GM10266 (cell line): ENCODE data around the gene PDIA2.
"Not testable (repeated sequence)": the region's sequence is repeated elsewhere in the genome, so short reads cannot be mapped to it uniquely, and the experiment has no call there.

Experiments
- DNase-seq: peaks from one replicate; pipeline ENCODE4 v3.0.0; 2012; ENCODE audit errors: extremely low spot score
- CTCF ChIP-seq: IDR thresholded peaks from 2 replicates; pipeline ENCODE4 v1.5.1; 2012; ENCODE audit warnings: mild to moderate bottlenecking, low read depth; ENCODE audit not compliant: control insufficient read depth, insufficient read depth; ENCODE audit errors: missing control alignments

PDIA2 gene

GRCh38 chr16:245105-245504, 37.9 kb upstream of the PDIA2 start:
- no peak for DNase-seq
- no peak for TF ChIP-seq CTCF

GRCh38 chr16:247027-247426, 35.9 kb upstream of the PDIA2 start:
- no peak for TF ChIP-seq CTCF
- DNase-seq = no peak

GRCh38 chr16:249431-249830, 33.5 kb upstream of the PDIA2 start:
- no peak for DNase-seq
- no peak for TF ChIP-seq CTCF

GRCh38 chr16:252366-253337, 30.3 kb upstream of the PDIA2 start:
- TF ChIP-seq CTCF = no peak
- DNase-seq = peak; percentile 55

GRCh38 chr16:253833-254232, 29.1 kb upstream of the PDIA2 start:
- no peak for DNase-seq
- TF ChIP-seq CTCF = no peak

- no peak for TF ChIP-seq CTCF
- DNase-seq = no peak
Observed at GRCh38 chr16:254461-254860, 28.5 kb upstream of the PDIA2 start.

- TF ChIP-seq CTCF = no peak
- no peak for DNase-seq
Observed at GRCh38 chr16:255183-255582, 27.8 kb upstream of the PDIA2 start.

GRCh38 chr16:258091-258490, 24.9 kb upstream of the PDIA2 start:
- DNase-seq = not testable (repeated sequence)
